Mammary epithelial cell (primary cell): ENCODE measurements around the gene EDDM13.

ENCODE experiments used
- EZH2 ChIP-seq: IDR thresholded peaks from 2 replicates; pipeline ENCODE4 v1.6.1; 2012; ENCODE audit warnings: low read length, inconsistent platforms, borderline replicate concordance
- TF ChIP-seq, protein P1 (sequence below), 2 donors: IDR thresholded peaks in 1 of 2; conservative IDR thresholded peaks in 1 of 2; 2 replicates each; pipeline ENCODE4 v1.5.1; 2011 to 2012; ENCODE audit warnings: inconsistent platforms in 2 of 2, low read length in 2 of 2, mild to moderate bottlenecking in 2 of 2, control low read depth in 1 of 2, low read depth in 1 of 2; ENCODE audit not compliant: insufficient read depth in 1 of 2; ENCODE audit errors: extremely low read depth in 1 of 2

DNA sequence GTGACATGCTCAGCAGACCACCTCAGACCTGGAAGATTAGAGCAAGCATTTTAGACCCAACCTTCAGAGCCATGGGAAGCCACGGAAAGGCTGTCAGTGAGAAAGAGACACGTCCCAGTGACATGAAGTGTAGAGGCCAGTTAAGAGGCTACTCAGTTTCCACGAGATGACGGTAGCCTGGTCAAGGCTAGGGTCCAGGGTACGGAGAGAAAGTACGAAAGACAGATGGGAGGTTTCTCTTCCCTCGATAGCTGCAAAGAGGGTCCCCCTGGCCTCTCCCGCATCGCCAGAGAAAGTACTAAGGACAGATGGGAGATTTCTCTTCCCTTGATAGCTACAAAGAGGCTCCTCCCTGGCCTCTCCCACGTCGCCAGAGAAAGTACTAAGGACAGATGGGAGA, 33.5 kb downstream of the EDDM13 start:
- TF ChIP-seq, protein P1, sequence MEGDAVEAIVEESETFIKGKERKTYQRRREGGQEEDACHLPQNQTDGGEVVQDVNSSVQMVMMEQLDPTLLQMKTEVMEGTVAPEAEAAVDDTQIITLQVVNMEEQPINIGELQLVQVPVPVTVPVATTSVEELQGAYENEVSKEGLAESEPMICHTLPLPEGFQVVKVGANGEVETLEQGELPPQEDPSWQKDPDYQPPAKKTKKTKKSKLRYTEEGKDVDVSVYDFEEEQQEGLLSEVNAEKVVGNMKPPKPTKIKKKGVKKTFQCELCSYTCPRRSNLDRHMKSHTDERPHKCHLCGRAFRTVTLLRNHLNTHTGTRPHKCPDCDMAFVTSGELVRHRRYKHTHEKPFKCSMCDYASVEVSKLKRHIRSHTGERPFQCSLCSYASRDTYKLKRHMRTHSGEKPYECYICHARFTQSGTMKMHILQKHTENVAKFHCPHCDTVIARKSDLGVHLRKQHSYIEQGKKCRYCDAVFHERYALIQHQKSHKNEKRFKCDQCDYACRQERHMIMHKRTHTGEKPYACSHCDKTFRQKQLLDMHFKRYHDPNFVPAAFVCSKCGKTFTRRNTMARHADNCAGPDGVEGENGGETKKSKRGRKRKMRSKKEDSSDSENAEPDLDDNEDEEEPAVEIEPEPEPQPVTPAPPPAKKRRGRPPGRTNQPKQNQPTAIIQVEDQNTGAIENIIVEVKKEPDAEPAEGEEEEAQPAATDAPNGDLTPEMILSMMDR (conservative IDR thresholded peaks at IDR 0.05 in 1 of 2, IDR thresholded peaks at IDR 0.05 in 1 of 2; ENCODE audit: extremely low read depth in 1 of 2, insufficient read depth in 1 of 2, low read depth in 1 of 2, low read length in 2 of 2), result no peak
- no peak for TF ChIP-seq EZH2
